ENCODE measurements around the gene SORCS3.

Gene SORCS3

DNA sequence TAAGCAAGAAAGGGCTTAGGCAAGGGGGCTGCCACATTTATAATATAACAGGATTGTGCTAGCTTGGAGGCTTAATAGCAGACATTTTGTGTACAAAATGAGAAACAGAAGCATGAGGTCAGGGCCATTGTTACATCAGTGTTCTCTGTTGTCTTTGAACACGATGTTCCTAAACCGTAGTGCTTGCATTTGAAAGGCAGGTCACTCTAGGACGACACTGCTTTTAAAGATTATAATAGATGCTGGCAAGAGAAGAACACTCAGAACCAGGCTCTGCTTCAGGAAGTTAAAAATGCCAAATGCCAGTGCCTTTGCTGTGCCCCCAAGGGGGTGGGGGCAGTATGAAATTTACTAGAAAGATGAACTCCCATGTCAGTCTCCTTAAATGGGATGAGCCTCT is 91.1 kb downstream of the SORCS3 start:
- H3K4me3 ChIP-seq = no peak overlapping the region
- no peaks in the 10 kb centered on the region for H3K9me3 ChIP-seq (ENCODE audit: low read depth, low read length)
- DNase-seq (ENCODE audit: low read depth, low spot score) = no peak
- H3K9ac ChIP-seq (ENCODE audit: insufficient read length) = no peak overlapping the region
- TF ChIP-seq POLR2AphosphoS5 (IDR thresholded peaks at IDR 0.05; ENCODE audit: borderline replicate concordance, low read depth, low read length) (no peak), FOXP2 (optimal IDR thresholded peaks at IDR 0.05; ENCODE audit: control extremely low read depth, extremely low read length, insufficient read depth) (no peak), EZH2 (IDR thresholded peaks at IDR 0.05) (no peak)
- H3K27ac ChIP-seq = no peak overlapping the region
- no peaks in the 10 kb centered on the region for H3K36me3 ChIP-seq (ENCODE audit: insufficient read depth, low read length)

DNA sequence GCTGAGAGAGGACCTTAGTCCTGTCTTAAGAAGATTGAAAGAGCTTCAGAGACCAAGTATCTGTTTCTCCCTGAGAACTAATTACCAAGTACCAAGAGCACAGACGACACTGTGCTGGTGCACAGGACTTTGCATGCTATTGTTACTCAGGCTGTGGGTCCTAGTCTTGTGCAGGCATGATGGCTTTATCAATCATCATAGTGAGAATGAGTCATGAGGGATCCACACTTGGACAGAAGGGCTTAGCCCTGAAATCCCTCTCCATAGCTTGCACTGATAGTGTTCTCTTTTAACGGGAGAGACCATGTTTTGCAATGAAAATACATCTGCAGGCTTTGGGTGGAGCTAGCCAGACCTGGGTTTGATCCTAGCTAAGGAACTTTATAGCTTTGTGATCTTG is 93.3 kb downstream of the SORCS3 start:
- TF ChIP-seq FOXP2 (optimal IDR thresholded peaks at IDR 0.05; ENCODE audit: control extremely low read depth, extremely low read length, insufficient read depth) (no peak), EZH2 (IDR thresholded peaks at IDR 0.05) (no peak), POLR2AphosphoS5 (IDR thresholded peaks at IDR 0.05; ENCODE audit: borderline replicate concordance, low read depth, low read length) (no peak)
- no peaks in the 10 kb centered on the region for H3K9me3 ChIP-seq (ENCODE audit: low read depth, low read length)
- H3K27ac ChIP-seq = no peak overlapping the region
- no peak overlapping the region for H3K9ac ChIP-seq (ENCODE audit: insufficient read length)
- H3K36me3 ChIP-seq (ENCODE audit: insufficient read depth, low read length) = no peaks in the 10 kb centered on the region
- DNase-seq (ENCODE audit: low read depth, low spot score) = no peak
- no peak overlapping the region for H3K4me3 ChIP-seq

DNA sequence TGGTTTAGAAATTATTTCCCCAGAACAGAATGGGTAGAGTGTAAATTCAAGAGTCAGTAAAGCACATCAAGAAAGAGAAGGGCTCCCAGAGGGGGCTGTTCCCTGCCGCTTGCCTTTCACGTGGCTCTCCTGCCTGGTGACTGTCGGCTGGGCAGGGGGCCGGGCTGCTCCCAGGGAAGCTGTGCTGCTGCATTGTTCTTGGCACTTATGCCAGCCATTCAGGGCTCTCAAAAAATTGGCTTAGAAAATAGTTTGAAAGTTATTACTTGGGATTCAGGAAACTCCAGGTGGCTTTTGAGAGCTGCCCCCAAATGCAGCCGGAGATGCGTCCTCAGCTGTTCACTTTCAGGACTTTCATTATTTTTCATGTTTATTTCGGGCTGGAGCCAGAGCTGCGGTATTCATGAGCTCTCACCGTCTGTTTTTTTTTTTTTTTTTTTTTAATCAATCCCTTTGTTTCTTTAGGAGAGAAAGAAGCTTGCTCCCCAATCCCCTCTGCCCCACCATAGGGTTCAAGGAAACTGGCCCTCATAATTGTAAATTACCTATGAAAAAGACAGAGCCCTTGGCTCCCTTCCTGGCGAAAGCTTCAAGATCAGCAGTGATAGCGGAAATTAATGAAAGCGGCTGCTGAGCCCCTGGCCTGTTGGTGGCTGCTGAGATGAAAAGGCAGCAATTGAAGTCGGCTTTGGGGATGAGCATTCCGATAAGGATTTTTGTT is 94.1 kb downstream of the SORCS3 start:
- TF ChIP-seq POLR2AphosphoS5 (IDR thresholded peaks at IDR 0.05; ENCODE audit: borderline replicate concordance, low read depth, low read length) (no peak), EZH2 (IDR thresholded peaks at IDR 0.05) (no peak), FOXP2 (optimal IDR thresholded peaks at IDR 0.05; ENCODE audit: control extremely low read depth, extremely low read length, insufficient read depth) (no peak)

DNA sequence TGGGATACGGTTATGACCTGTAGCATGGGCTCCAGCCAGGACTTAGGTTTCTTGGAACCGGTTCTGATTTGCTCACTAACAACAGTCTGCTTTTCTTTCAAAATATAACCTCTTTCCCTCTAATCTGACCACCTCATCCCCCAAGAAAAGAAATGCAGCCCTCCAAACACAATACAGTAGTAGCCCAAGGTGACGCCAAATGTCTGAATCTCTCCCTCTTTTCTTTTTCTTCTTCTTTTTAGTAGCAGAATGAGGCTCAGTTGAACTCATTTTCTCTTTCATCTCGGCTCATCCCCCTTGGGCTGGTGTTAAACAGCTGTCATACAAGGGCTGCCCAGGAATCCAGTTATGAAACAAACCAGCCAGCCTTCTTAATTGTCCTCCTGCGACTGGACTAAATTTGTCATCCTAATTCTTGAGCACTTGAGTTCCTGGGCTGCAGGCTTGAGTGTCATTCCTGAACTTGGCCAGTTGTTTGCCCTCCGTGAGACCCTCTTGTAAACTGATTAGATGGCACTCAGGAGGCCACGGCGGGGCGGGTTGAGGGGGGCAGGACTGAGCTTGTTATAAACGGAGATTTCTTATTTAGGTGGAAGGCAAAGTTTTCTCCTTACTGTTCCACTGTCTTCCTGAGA is 94.8 kb downstream of the SORCS3 start:
- TF ChIP-seq EZH2 (IDR thresholded peaks at IDR 0.05) (no peak), POLR2AphosphoS5 (IDR thresholded peaks at IDR 0.05; ENCODE audit: borderline replicate concordance, low read depth, low read length) (no peak), FOXP2 (optimal IDR thresholded peaks at IDR 0.05; ENCODE audit: control extremely low read depth, extremely low read length, insufficient read depth) (no peak)
- H3K9ac ChIP-seq (ENCODE audit: insufficient read length) = no peak overlapping the region

More for the DNA sequence above, 94.1 kb downstream of the SORCS3 start:
- Histone ChIP-seq H3K36me3 (ENCODE audit: insufficient read depth, low read length) (no peaks in the 10 kb centered on the region), H3K4me3 (no peak overlapping the region), H3K27ac (no peak overlapping the region), H3K9me3 (ENCODE audit: low read depth, low read length) (no peaks in the 10 kb centered on the region), H3K9ac (ENCODE audit: insufficient read length) (no peak overlapping the region)
- no peak for DNase-seq (ENCODE audit: low read depth, low spot score)

GRCh38 chr10:104741127-104741526 is 100.0 kb downstream of the SORCS3 start:
- DNase-seq (ENCODE audit: low read depth, low spot score) = no peak
- Histone ChIP-seq H3K4me3 (no peak overlapping the region), H3K9ac (ENCODE audit: insufficient read length) (no peak overlapping the region), H3K9me3 (ENCODE audit: low read depth, low read length) (no peaks in the 10 kb centered on the region), H3K36me3 (ENCODE audit: insufficient read depth, low read length) (no peaks in the 10 kb centered on the region), H3K27ac (no peak overlapping the region)
- no peak for TF ChIP-seq FOXP2 (optimal IDR thresholded peaks at IDR 0.05; ENCODE audit: control extremely low read depth, extremely low read length, insufficient read depth)
- TF ChIP-seq POLR2AphosphoS5 (IDR thresholded peaks at IDR 0.05; ENCODE audit: borderline replicate concordance, low read depth, low read length) = no peak
- no peak for TF ChIP-seq EZH2 (IDR thresholded peaks at IDR 0.05)

More for the DNA sequence above, 94.8 kb downstream of the SORCS3 start:
- Histone ChIP-seq H3K27ac (no peak overlapping the region), H3K4me3 (no peak overlapping the region), H3K36me3 (ENCODE audit: insufficient read depth, low read length) (no peaks in the 10 kb centered on the region), H3K9me3 (ENCODE audit: low read depth, low read length) (no peaks in the 10 kb centered on the region)
- DNase-seq (ENCODE audit: low read depth, low spot score) = no peak

DNA sequence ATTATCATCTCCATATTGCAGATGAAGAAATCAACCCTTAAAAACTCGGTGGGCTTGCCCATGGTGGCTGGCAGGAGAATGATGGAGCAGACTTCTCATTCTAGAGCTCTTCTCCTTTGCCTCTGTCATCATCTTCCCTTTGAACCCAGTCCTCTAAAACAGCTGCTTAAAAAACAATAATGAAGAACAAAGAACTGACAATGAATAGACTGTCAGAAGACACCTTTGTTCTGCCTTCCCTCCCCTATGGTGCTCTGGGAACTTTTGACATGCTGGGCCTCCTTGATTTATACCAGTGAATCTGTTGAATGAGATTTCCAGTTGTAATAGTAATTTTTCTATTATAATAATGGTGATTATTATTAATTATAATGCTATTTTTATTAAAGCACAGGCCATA is 103.0 kb downstream of the SORCS3 start:
- no peak overlapping the region for H3K27ac ChIP-seq
- no peaks in the 10 kb centered on the region for H3K9me3 ChIP-seq (ENCODE audit: low read depth, low read length)
- no peak for DNase-seq (ENCODE audit: low read depth, low spot score)
- no peaks in the 10 kb centered on the region for H3K36me3 ChIP-seq (ENCODE audit: insufficient read depth, low read length)
- no peak for TF ChIP-seq EZH2 (IDR thresholded peaks at IDR 0.05)
- TF ChIP-seq POLR2AphosphoS5 (IDR thresholded peaks at IDR 0.05; ENCODE audit: borderline replicate concordance, low read depth, low read length) = no peak
- TF ChIP-seq FOXP2 (optimal IDR thresholded peaks at IDR 0.05; ENCODE audit: control extremely low read depth, extremely low read length, insufficient read depth) = no peak
- H3K9ac ChIP-seq (ENCODE audit: insufficient read length) = no peak overlapping the region
- no peak overlapping the region for H3K4me3 ChIP-seq

DNA sequence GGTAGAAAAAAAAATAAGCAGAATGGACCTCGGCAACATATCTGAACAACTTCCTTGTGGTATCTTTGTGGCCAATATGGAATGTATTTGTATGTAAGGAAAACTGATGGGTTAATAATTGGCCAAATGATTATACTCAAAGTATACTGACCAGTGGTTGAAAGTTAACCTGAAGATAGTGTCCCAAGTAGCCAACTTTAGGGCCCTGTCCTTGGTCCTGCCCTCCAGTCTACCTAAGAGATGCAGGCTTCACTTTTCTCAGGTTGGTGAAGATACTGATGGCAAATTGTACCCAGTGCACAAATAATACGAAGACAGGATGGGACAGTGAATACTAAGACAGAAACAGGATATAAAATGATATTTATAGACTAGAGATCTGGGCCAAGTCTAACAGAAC is 109.2 kb downstream of the SORCS3 start:
- TF ChIP-seq POLR2AphosphoS5 (IDR thresholded peaks at IDR 0.05; ENCODE audit: borderline replicate concordance, low read depth, low read length) (no peak), EZH2 (IDR thresholded peaks at IDR 0.05) (no peak), FOXP2 (optimal IDR thresholded peaks at IDR 0.05; ENCODE audit: control extremely low read depth, extremely low read length, insufficient read depth) (no peak)
- DNase-seq (ENCODE audit: low read depth, low spot score) = no peak
- Histone ChIP-seq H3K27ac (no peak overlapping the region), H3K9ac (ENCODE audit: insufficient read length) (no peak overlapping the region), H3K4me3 (no peak overlapping the region), H3K9me3 (ENCODE audit: low read depth, low read length) (no peaks in the 10 kb centered on the region), H3K36me3 (ENCODE audit: insufficient read depth, low read length) (no peaks in the 10 kb centered on the region)

- no peak overlapping the region for H3K9ac ChIP-seq (ENCODE audit: insufficient read length)
- no peaks in the 10 kb centered on the region for H3K9me3 ChIP-seq (ENCODE audit: low read depth, low read length)
- TF ChIP-seq EZH2 (IDR thresholded peaks at IDR 0.05) (no peak), POLR2AphosphoS5 (IDR thresholded peaks at IDR 0.05; ENCODE audit: borderline replicate concordance, low read depth, low read length) (no peak), FOXP2 (optimal IDR thresholded peaks at IDR 0.05; ENCODE audit: control extremely low read depth, extremely low read length, insufficient read depth) (no peak)
- no peak overlapping the region for H3K4me3 ChIP-seq
- H3K36me3 ChIP-seq (ENCODE audit: insufficient read depth, low read length) = no peaks in the 10 kb centered on the region
- DNase-seq (ENCODE audit: low read depth, low spot score) = no peak
- H3K27ac ChIP-seq = no peak overlapping the region
Measured at GRCh38 chr10:104762793-104763192, 121.7 kb downstream of the SORCS3 start.
